Aorta (tissue), 5 donors: ENCODE measurements around the gene TMC1. TPM values are rescaled to one million over a fixed set of nuclear protein-coding genes. Genes with fewer than 3 reads are reported as not detected.

Experiments used
- ATAC-seq: fragments of 200-7000 bp; cut with Tn5 transposase; one replicate; pipeline ENCODE4 v1.9.1; 2022; ENCODE audit warnings: moderate library complexity; ENCODE audit not compliant: low FRiP score
- DNase-seq, 2 donors: peaks; one replicate each; pipeline ENCODE4 v3.0.0-alpha.2; 2020
- H3K27ac ChIP-seq, 2 donors: one replicate each; pipeline ENCODE4 v1.5.1; 2013; ENCODE audit warnings: low read length in 2 of 2, mild to moderate bottlenecking in 2 of 2, moderate library complexity in 2 of 2, control low read depth in 1 of 2, inconsistent platforms in 1 of 2, low read depth in 1 of 2
- H3K27me3 ChIP-seq, 2 donors: one replicate each; pipeline ENCODE4 v1.6.1; 2013; ENCODE audit warnings: control low read depth in 1 of 2, low read length in 1 of 2, mild to moderate bottlenecking in 1 of 2, moderate library complexity in 1 of 2; ENCODE audit not compliant: insufficient read depth in 2 of 2, control insufficient read depth in 1 of 2
- H3K36me3 ChIP-seq, 2 donors: one replicate each; pipeline ENCODE4 v1.6.1; 2013; ENCODE audit warnings: control low read depth in 1 of 2, low read length in 1 of 2, mild to moderate bottlenecking in 1 of 2; ENCODE audit not compliant: insufficient read depth in 2 of 2, control insufficient read depth in 1 of 2
- H3K4me1 ChIP-seq, 2 donors: one replicate each; pipeline ENCODE4 v1.6.1; 2013; ENCODE audit warnings: low read length in 2 of 2, control low read depth in 1 of 2, mild to moderate bottlenecking in 1 of 2, moderate library complexity in 1 of 2; ENCODE audit not compliant: insufficient read depth in 2 of 2, control insufficient read depth in 1 of 2
- H3K4me3 ChIP-seq, 2 donors: one replicate each; pipeline ENCODE4 v1.5.1; 2013; ENCODE audit warnings: low read length in 2 of 2, control low read depth in 1 of 2, mild to moderate bottlenecking in 1 of 2
- H3K9me3 ChIP-seq: one replicate; pipeline ENCODE4 v1.6.1; 2013; ENCODE audit warnings: mild to moderate bottlenecking, low read length; ENCODE audit not compliant: control insufficient read depth
- WGBS, 2 donors: extraction: QIAGEN DNeasy Blood & Tissue Kit; methylation state at CpG; one replicate each; pipeline ENCODE4 v1.1.7; 2013; 5-methylcytosine and 5-hydroxymethylcytosine counted together
- intact Hi-C, 2 donors: fragments of 100-400 bp; cut with DNase I; formaldehyde crosslinking; loops; one replicate each; pipeline versions ENCODE4 v1.14.2 to v1.15.0; 2022
- polyA plus RNA-seq, 2 donors: library from polyadenylated mRNA; stranded (reverse); fragments of 200-250 nt; gene quantifications; one replicate each; pipeline ENCODE4 v1.2.3, GENCODE V29; 2013
- total RNA-seq, 2 donors: library from RNA; stranded (reverse); fragmentation: NEBNext Ultra II Directional; extraction: Animal tissue kit (Norgen Biotek cat#: 25700); gene quantifications; one replicate each; pipeline ENCODE4 v1.2.1, GENCODE V29; 2021
- donor health status: healthy with polysubstance abuse.
- donor health status: Bipolar disorder and iron deficiency.
- donor health status: DM: no; HTN: no; CAD: no.
- donor health status: DM: no; HTN: no; CAD: no.
- donor health status: DM: yes; HTN: yes; CAD: no.

Gene TMC1
- total and polyA plus RNA-seq, 4 donors: 0.62 to 2.9 TPM; not detected in 2

DNA sequence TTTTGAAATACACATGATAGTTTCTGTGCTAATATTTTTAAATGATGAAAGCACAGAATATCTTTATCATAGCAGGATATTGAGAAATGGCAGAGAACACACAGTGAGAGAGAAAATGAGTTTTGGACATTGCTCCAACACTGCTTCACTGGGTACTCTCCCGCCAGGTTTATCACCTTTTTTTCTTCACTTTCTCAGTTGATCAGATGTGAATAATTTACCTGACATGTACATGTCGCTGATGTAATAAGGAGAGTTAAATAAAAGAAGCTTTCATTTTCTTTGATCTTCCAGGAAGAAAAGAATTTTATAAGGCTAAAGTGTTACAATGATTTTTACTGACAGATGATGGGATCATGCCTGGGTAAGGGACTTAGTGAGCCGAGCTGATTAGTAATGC lies 297.0 kb downstream of the TMC1 start:
- H3K36me3 ChIP-seq: no peaks in the 10 kb centered on the region
- ATAC-seq (no peak), DNase-seq (no peak)
- intact Hi-C loops: no loop called here
- H3K4me1 ChIP-seq: peaks cover 0 to 1% of the 10 kb centered on the region in 2 donors
- H3K4me3 ChIP-seq: no peak overlapping the region
- no peaks in the 10 kb centered on the region for H3K9me3 ChIP-seq
- 92 to 95% methylated on average over 3 of the region's 3 CpGs for WGBS, 2 donors
- no peak overlapping the region for H3K27ac ChIP-seq
- H3K27me3 ChIP-seq: peaks cover 0 to 2% of the 10 kb centered on the region in 2 donors

DNA sequence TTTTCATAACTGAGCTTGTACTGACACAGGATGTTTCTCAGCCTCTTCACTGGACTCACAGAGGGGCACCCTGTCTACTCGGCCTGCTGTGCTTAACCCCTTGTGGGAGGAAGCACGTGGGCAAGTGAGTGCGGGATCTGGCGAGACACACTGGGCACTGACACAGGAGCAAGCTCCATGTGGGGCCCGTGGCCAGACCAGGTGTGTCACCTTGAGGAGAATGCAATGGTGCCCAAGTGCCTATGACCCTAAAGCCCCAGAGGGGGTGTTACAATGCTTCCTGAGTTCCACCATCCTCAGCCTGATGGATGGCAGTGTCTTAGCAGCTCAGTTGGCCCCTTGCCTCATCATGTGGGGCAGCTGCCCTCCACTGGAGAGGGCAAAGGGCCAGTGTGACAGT lies 302.6 kb downstream of the TMC1 start:
- 77 to 79% methylated on average over 5 of the region's 5 CpGs for WGBS, 2 donors
- ATAC-seq (no peak), DNase-seq (no peak)
- intact Hi-C loops: loop anchor here (5.0 to 10.0 kb wide), 3 partner anchors 542 to 789 kb away; no protein-coding TSS in a partner anchor
- no peaks in the 10 kb centered on the region for H3K9me3 ChIP-seq
- H3K27me3 ChIP-seq: no peaks in the 10 kb centered on the region
- no peaks in the 10 kb centered on the region for H3K36me3 ChIP-seq
- no peak overlapping the region for H3K27ac ChIP-seq
- no peak overlapping the region for H3K4me3 ChIP-seq
- peaks cover 0 to 1% of the 10 kb centered on the region in 2 donors for H3K4me1 ChIP-seq

DNA sequence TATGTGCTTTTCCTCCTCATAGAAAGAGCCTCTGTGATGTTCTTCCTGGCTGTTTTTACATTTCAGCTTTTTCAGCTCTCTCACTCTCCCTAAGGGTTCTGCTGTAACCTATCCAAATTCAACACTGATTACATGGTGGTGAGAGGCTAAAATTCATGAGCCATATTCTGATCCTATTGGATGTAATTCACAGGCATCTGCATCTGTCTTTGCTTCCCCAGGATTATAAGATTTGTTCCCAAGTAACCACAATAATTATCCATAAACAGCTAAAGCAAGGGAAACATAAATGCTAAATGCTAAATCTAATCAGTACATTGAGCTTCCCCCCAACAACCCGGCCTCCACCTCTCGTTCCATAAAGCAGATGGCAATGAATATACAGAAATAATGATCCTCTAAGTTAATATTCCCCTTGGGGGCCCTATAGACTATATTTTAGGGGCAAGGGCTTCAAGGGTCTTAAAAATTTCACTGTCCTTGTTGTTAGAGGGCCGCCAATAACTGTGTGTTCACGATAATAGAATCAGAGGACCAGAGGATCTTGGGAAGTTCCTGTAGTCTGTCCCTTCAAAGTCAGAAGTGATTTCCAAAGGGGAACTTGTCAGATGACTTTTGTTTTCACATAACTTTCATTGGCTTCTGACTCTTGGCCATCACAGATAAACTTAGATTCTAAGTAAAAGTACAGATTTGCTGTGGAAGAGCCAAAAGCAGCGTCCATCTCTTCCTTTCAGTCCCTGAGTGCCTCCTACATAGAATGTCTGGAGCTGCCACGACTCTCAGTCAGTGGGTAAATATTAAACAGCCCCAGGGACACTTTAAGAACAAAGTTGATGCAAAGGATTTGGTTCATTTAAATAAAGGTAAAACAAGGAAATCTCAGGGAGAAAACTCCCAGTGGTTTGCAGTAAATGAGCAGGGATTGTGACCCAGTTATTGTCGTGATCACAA lies 305.9 kb downstream of the TMC1 start:
- no peaks in the 10 kb centered on the region for H3K27me3 ChIP-seq
- H3K9me3 ChIP-seq: no peaks in the 10 kb centered on the region
- H3K27ac ChIP-seq: no peak overlapping the region
- H3K4me1 ChIP-seq: peaks cover 0 to under 1% of the 10 kb centered on the region in 2 donors
- ATAC-seq (peak; percentile 37), DNase-seq (no peak)
- intact Hi-C loops: loop anchor here in 1 of 2 donors (10.0 kb wide), 1 partner anchor 792 kb away; no protein-coding TSS in a partner anchor
- H3K4me3 ChIP-seq: no peak overlapping the region
- WGBS, 2 donors: 63 to 65% methylated on average over 7 of the region's 7 CpGs
- H3K36me3 ChIP-seq: no peaks in the 10 kb centered on the region

DNA sequence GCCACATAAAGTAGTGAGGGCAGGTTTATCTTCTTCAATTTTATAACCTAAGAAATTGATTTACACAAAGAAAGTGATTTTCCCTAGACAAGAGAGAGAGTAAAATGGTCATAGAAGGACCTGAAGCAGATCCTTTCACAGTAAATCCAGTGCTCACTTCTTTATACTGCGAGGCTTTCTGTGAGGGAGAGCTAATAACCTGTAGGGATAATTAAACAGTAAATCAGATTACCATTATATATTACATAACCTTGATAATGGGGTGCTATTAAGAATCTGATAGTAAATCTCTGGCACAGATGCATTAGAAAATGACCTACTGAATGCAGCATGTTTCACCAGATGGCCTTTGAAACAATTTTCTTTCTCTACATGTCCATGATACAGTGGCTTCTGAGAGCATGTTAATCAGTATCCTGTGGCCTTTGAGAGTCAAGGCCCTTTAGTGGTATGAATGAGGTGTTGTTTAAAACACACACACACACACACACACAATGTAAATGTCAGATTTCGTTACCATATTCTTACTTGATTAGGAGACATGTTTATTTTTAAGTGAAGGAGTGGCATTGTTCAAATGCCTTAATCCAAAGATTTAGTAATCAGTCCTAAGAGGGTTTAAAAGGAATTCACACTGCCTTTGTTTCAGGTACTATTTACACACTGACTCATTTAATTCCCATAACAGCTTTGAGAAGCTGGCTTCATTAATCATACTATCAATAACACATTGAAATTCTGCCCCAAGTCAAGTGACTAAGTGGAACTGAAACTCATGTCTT lies 306.7 kb downstream of the TMC1 start:
- no peaks in the 10 kb centered on the region for H3K36me3 ChIP-seq
- no peak overlapping the region for H3K4me3 ChIP-seq
- H3K4me1 ChIP-seq: no peaks in the 10 kb centered on the region
- H3K27me3 ChIP-seq: no peaks in the 10 kb centered on the region
- ATAC-seq: no peak
- no peak overlapping the region for H3K27ac ChIP-seq
- no peaks in the 10 kb centered on the region for H3K9me3 ChIP-seq
- intact Hi-C loops: loop anchor here in 1 of 2 donors (10.0 kb wide), 1 partner anchor 793 kb away; no protein-coding TSS in a partner anchor
- WGBS, 2 donors: 92 to 93% methylated on average over 2 of the region's 2 CpGs
- no peak for DNase-seq

- intact Hi-C loops: no loop called here
- DNase-seq (no peak), ATAC-seq (no peak)
- Histone ChIP-seq H3K4me1 (no peaks in the 10 kb centered on the region), H3K4me3 (no peak overlapping the region), H3K27me3 (no peaks in the 10 kb centered on the region), H3K9me3 (no peaks in the 10 kb centered on the region), H3K27ac (no peak overlapping the region), H3K36me3 (no peaks in the 10 kb centered on the region)
- 92 to 96% methylated on average over 1 of the region's 1 CpG for WGBS, 2 donors
These were observed 313.6 kb downstream of the TMC1 start for GRCh38 chr9:72834994-72835393.

- no peaks in the 10 kb centered on the region for H3K9me3 ChIP-seq
- H3K36me3 ChIP-seq: no peaks in the 10 kb centered on the region
- H3K4me3 ChIP-seq: no peak overlapping the region
- H3K27ac ChIP-seq: no peak overlapping the region
- WGBS, 2 donors: 92% methylated on average over 6 of the region's 6 CpGs
- H3K27me3 ChIP-seq: no peaks in the 10 kb centered on the region
- H3K4me1 ChIP-seq: no peaks in the 10 kb centered on the region
- DNase-seq (no peak), ATAC-seq (no peak)
- intact Hi-C loops: no loop called here
These were observed 315.4 kb downstream of the TMC1 start for GRCh38 chr9:72836790-72837189.

- Histone ChIP-seq H3K27me3 (no peaks in the 10 kb centered on the region), H3K9me3 (no peaks in the 10 kb centered on the region), H3K36me3 (no peaks in the 10 kb centered on the region), H3K4me3 (no peak overlapping the region), H3K27ac (no peak overlapping the region), H3K4me1 (no peaks in the 10 kb centered on the region)
- no peak for ATAC-seq
- 7 to 12% methylated on average over 3 of the region's 3 CpGs for WGBS, 2 donors
- intact Hi-C loops: no loop called here
- no peak for DNase-seq
These were observed 317.7 kb downstream of the TMC1 start for GRCh38 chr9:72839085-72839484.

- Histone ChIP-seq H3K27ac (no peak overlapping the region), H3K27me3 (no peaks in the 10 kb centered on the region), H3K4me3 (no peak overlapping the region), H3K9me3 (no peaks in the 10 kb centered on the region), H3K36me3 (no peaks in the 10 kb centered on the region), H3K4me1 (no peaks in the 10 kb centered on the region)
- no peak for ATAC-seq
- intact Hi-C loops: no loop called here
- DNase-seq: no peak
- WGBS, 2 donors: 27 to 30% methylated on average over 9 of the region's 9 CpGs
These were observed 322.4 kb downstream of the TMC1 start for GRCh38 chr9:72843520-72844439.
